HG02759 (cell line): ENCODE results near the gene PKNOX2.

ENCODE experiments used
- ATAC-seq: cut with Tn5 transposase; IDR thresholded peaks from one replicate; pipeline ENCODE4 v1.9.1; 2021; ENCODE audit warnings: mild to moderate bottlenecking, moderate library complexity; ENCODE audit not compliant: unreplicated experiment

The PKNOX2 gene

GRCh38 chr11:125306476-125306875 lies 141.9 kb downstream of the PKNOX2 start:
- no peak for ATAC-seq

DNA sequence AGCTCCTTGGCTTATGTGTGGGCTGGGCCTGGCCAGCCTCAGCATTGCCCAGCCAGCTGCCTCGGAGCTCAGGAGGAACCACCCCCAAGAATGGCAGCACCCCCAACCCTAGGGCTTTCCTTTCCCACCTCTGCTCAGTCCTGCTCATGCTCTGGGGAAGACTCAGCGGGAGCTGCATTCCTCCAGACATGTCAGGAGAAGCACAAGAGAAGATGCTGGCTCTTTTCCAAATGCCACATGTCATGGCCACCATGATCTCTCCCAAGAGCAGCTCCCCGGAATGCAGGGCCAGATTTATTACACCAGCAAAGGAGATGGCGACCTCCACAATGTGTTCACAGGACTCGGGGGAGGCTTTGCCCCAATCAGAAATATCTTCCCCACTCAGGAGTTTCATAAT lies 143.7 kb downstream of the PKNOX2 start:
- no peak for ATAC-seq

- ATAC-seq = no peak
Measured at GRCh38 chr11:125312391-125312790, 147.8 kb downstream of the PKNOX2 start.

- ATAC-seq = no peak
Measured at GRCh38 chr11:125312812-125313211, 148.3 kb downstream of the PKNOX2 start.

- no peak for ATAC-seq
Measured at GRCh38 chr11:125313271-125314219, 149.0 kb downstream of the PKNOX2 start.

- ATAC-seq = no peak
Measured at GRCh38 chr11:125314276-125315078, 149.9 kb downstream of the PKNOX2 start.

GRCh38 chr11:125315079-125315740 lies 150.7 kb downstream of the PKNOX2 start:
- ATAC-seq = no peak

- ATAC-seq = no peak
Measured at GRCh38 chr11:125317416-125317815, 152.9 kb downstream of the PKNOX2 start.

GRCh38 chr11:125319649-125320048 lies 155.1 kb downstream of the PKNOX2 start:
- ATAC-seq = no peak

DNA sequence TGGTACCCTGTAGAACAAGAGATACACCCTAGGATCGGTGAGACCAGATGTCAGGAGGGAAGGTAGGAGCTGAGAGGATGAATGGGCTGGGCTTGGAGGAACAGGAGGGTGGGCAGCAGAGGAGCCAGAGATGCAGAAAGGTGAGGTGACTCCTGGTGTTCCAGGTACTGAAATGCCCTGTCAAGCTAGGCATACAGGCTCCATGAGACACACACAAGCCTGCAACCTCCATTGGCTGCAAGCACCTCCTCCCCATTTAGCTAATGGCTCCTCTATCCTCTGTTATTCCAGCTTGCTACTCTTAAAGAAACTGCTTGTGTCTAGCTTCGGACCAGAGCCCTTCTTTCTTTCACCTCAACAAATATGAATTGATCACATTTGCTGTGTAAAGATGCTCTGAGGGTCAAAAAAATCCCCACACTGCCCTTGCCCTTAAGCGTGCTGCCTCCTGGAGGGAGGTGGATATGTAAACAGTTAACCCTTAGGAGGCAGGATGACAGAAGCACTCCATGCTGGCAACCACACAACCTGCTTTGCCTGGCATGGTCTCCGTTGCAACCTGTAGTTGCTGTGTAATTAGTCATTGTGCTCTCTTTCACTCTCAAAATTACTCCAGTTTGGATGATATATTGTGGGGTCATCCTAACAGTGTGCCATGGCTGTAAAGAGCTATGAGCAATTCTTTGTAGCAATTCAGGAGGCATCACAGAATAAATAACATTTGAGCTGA lies 156.0 kb downstream of the PKNOX2 start:
- ATAC-seq = no peak

DNA sequence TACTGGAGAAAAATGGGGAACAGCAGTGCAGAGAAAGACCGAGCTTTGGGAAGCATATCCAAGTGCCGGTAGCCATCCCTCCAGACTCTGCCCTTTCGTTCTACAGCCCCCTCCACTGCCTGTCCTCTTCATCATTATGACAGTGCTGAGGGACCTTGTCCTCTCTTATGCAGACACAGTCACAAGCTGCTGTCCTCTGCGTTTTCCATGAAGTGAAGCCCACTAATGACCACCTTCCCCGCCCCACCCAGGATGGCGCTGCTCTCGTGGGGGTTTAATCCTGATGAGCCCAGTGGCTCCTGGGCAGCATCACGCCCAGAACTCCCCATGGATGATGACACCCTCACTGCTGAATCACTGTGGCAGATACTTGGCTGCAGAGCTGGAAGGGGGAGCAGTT lies 157.7 kb downstream of the PKNOX2 start:
- ATAC-seq = no peak

- ATAC-seq = no peak
Measured at GRCh38 chr11:125325196-125325595, 160.6 kb downstream of the PKNOX2 start.

DNA sequence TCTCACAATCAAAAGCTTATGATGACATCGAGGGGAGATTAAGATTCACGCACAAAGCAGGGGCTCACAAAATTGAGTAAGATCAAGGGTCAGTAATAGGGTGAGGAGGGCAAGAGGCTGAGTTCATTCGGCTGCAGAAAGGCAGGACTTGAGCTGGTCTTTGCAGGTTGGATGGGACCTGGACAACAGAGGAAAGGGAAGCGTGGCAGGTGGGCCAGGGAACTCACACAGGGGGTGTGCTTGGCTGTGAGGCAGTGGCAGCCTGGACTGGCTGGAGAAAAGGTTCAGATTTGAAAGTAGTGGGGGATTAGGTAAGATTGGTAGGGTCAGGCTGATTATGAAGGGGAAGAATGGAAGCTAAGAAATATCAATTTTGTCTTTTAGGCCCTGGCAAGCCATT lies 161.6 kb downstream of the PKNOX2 start:
- ATAC-seq = no peak

GRCh38 chr11:125327518-125328224 lies 163.1 kb downstream of the PKNOX2 start:
- no peak for ATAC-seq

GRCh38 chr11:125328225-125328580 lies 163.7 kb downstream of the PKNOX2 start:
- ATAC-seq = no peak

GRCh38 chr11:125329786-125330185 lies 165.2 kb downstream of the PKNOX2 start:
- no peak for ATAC-seq

GRCh38 chr11:125330462-125331325 lies 166.1 kb downstream of the PKNOX2 start:
- no peak for ATAC-seq

DNA sequence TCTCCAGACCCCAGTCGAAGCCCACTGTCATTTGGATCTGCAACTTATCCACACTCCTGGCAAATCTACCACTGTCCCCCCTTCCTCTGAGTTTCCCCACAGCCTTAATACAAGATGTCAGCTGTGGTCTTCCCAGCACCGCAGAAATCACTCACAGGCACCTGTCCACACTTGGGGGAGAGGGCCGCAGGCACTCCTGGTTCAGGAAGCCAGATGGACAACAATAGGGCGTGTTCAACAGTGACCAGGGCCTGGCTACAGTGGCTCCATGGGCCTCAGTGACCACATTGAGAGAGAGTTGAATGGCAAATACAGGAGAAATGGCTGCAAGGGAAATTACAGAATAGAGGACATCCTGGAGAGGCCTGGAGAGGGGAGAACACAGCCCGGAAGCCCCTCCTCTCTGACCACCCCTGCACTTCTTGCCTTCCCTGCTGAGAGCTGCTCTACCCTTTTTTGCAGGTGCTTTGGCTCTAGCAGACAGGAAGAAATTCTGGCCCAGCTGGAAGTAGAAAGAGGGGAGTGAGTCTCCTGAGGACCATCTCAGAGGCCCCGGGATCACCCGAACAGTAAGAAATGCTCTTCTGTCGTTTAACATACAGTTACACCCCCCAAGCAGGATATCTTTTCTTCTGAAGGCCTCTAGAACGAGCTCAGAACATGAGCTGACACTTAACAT lies 166.9 kb downstream of the PKNOX2 start:
- ATAC-seq = no peak

DNA sequence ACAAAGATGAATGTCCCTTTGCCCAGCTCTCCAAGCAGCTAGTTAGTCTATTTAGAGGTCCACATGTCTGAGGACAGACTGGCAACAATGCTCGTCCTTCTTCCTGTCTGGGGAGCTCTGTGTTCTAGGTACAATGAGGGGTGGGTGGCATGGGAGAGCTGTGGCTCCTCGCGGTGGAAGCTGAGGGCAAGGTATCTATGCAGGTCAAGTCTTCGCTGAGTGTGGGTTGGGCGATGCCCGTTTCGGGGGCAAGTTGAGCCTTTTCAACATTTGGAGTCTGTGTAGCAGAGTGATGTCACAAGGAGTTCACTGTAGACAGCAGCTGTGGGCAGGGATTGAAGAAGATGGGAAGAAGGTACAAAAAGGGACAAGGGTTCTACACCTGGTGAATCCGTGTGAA lies 168.3 kb downstream of the PKNOX2 start:
- no peak for ATAC-seq
